Osteocyte (in vitro differentiated cells): ENCODE measurements around the gene OR2T11. TPM values are rescaled to one million over a fixed set of nuclear protein-coding genes. Genes with fewer than 3 reads are reported as not detected.
"Not testable (repeated sequence)": the region's sequence is repeated elsewhere in the genome, so short reads cannot be mapped to it uniquely, and the experiment has no call there.

ENCODE experiments used
- DNase-seq: peaks from one replicate; pipeline ENCODE4 v3.0.0; 2021; ENCODE audit warnings: mixed read lengths; ENCODE audit not compliant: unreplicated experiment; ENCODE audit errors: extremely low spot score
- H3K27ac Mint-ChIP-seq: one replicate; pipeline ENCODE4 v1.8.0; 2021; ENCODE audit warnings: mild to moderate bottlenecking, mixed read lengths; ENCODE audit not compliant: unreplicated experiment
- H3K27me3 Mint-ChIP-seq: one replicate; pipeline ENCODE4 v1.8.0; 2021; ENCODE audit warnings: mixed read lengths; ENCODE audit not compliant: unreplicated experiment
- H3K36me3 Mint-ChIP-seq: one replicate; pipeline ENCODE4 v1.8.0; 2021; ENCODE audit warnings: mixed read lengths; ENCODE audit not compliant: unreplicated experiment
- H3K4me1 Mint-ChIP-seq: one replicate; pipeline ENCODE4 v1.8.0; 2021; ENCODE audit warnings: mixed read lengths; ENCODE audit not compliant: unreplicated experiment
- H3K4me3 Mint-ChIP-seq: one replicate; pipeline ENCODE4 v1.8.0; 2021; ENCODE audit warnings: mild to moderate bottlenecking, moderate library complexity, mixed read lengths; ENCODE audit not compliant: unreplicated experiment
- H3K9me3 Mint-ChIP-seq: one replicate; pipeline ENCODE4 v1.8.0; 2021; ENCODE audit warnings: mixed read lengths; ENCODE audit not compliant: unreplicated experiment
- total RNA-seq: library from RNA; stranded (reverse); gene quantifications from 2 replicates; pipeline ENCODE4 v1.2.1, GENCODE V29; 2021
- TF ChIP-seq, protein P1 (sequence below): fragments of 200-600 bp; sonication (generic); IDR thresholded peaks from 2 replicates; pipeline ENCODE4 v1.5.0; 2021; ENCODE audit warnings: antibody characterized with exemption, mild to moderate bottlenecking, moderate library complexity

The OR2T11 gene
- total RNA-seq, 1 donor from 2014 or later: not detected

DNA sequence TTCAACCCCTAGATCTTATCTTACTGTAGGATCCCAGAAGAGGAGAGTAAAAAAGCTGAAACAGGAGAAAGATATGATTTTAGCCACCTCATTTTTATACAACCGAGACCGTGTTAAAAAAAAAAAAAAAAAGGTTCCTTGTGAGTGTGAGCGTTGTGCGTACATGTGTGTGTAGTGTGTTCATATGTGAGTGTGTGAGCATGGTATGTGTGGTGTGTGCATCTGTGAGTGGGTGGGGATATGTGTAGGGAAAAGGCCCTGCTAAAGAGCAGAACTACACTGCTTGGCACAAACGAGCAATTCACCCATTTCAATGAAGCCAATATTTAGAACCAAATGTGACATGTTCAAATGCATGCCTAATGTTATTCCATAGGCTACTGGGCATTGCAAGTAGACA, 6.7 kb upstream of the OR2T11 start:
- H3K9me3 Mint-ChIP-seq, DNase-seq, H3K4me1 Mint-ChIP-seq, H3K27ac Mint-ChIP-seq, H3K36me3 Mint-ChIP-seq, H3K4me3 Mint-ChIP-seq, H3K27me3 Mint-ChIP-seq: not testable (repeated sequence)

DNA sequence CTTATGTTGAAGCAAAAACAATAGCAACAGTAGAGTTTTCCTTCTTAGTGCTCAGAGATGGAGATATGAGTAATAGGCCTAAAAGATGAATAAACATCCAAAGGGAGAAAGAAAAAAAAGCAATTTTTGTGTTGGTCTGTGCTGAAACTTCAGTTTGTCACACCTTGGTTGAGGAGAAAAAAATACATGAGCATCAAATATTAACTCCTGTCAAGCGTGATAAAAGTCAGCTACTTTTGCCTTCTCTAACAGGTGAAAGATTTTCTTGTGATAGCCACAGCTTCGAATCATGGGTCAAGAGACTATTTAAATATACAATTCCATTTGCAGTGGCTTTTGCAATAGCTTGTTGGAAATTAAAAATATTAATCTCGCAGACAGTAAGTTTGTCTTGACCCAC, 6.0 kb upstream of the OR2T11 start:
- H3K36me3 Mint-ChIP-seq, H3K27ac Mint-ChIP-seq, DNase-seq, H3K9me3 Mint-ChIP-seq, H3K4me3 Mint-ChIP-seq, H3K4me1 Mint-ChIP-seq, H3K27me3 Mint-ChIP-seq: not testable (repeated sequence)

DNA sequence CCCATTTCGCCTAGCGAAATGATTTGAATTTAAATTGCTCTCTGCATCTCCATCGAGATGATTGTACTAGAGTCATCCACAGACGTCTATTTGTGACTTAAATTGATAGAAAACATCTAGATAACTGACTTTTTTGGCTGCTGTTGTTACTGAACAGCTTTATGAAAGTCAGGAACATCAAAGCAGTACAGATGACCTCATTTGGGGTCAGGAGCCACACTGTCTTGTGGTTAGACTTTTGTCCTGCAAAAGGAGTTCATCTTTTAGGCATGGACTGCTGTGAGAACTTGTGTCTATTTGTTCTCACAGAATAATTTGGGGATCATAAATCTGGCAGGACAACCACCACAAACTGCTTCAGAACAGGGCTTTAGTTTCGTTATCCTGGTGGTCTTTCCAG, 4.8 kb upstream of the OR2T11 start:
- H3K27me3 Mint-ChIP-seq, H3K9me3 Mint-ChIP-seq, H3K36me3 Mint-ChIP-seq, H3K4me3 Mint-ChIP-seq, H3K4me1 Mint-ChIP-seq, H3K27ac Mint-ChIP-seq, DNase-seq: not testable (repeated sequence)

DNA sequence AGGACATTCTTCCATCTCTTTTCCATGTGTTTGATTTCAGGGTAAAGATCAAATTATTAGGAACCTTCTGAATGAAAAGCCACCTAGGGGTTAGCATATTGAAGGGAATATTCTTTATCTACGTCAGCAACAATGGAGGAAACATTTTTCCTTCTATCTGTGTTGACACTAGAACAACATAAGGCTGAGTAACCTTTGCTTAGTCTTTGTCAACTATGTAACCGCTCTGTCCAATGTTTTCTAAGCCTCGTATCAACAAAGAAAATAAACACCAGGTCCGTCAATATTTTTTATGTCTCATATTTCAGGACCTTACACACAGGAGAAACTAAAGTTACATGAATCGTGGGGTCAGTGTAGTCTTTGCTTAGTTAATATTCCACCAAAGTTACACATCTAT, 1.7 kb upstream of the OR2T11 start:
- not testable (repeated sequence) for H3K27ac Mint-ChIP-seq, H3K4me3 Mint-ChIP-seq, H3K27me3 Mint-ChIP-seq, DNase-seq, H3K4me1 Mint-ChIP-seq, H3K9me3 Mint-ChIP-seq, H3K36me3 Mint-ChIP-seq

DNA sequence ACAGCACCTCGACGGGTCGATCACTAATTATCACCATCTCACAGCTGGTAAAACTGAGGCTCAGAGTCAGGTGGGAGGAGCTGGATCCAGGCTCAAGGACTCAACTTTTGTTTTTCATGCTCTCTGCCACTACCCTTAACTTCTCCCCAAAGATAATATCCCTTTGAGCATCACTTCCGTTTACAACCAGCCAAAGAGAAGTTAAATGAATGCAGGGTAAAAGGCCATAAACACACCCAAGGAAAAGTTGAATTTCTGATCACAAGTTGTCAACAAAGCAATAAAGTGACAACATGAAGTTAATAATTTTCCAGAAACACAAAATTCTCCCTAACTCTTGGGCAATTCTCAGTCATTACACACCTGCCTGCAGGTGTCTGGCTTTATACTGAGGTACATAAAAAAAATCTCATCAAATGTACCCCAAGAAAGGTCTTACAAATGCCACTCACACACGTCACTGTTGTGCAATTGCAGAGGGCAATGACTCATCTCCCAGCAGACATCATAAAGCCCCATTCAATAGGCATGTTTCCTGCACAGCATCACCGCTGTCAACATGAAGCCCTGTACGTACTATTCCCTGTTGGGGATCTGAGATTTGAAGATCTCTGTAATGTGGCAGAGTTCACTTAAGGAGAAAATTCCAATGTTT, 3.4 kb downstream of the OR2T11 start:
- TF ChIP-seq, protein P1, sequence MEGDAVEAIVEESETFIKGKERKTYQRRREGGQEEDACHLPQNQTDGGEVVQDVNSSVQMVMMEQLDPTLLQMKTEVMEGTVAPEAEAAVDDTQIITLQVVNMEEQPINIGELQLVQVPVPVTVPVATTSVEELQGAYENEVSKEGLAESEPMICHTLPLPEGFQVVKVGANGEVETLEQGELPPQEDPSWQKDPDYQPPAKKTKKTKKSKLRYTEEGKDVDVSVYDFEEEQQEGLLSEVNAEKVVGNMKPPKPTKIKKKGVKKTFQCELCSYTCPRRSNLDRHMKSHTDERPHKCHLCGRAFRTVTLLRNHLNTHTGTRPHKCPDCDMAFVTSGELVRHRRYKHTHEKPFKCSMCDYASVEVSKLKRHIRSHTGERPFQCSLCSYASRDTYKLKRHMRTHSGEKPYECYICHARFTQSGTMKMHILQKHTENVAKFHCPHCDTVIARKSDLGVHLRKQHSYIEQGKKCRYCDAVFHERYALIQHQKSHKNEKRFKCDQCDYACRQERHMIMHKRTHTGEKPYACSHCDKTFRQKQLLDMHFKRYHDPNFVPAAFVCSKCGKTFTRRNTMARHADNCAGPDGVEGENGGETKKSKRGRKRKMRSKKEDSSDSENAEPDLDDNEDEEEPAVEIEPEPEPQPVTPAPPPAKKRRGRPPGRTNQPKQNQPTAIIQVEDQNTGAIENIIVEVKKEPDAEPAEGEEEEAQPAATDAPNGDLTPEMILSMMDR: no peak
- no peaks in the 10 kb centered on the region for H3K36me3 Mint-ChIP-seq
- peaks cover 18% of the 10 kb centered on the region for H3K9me3 Mint-ChIP-seq
- H3K27ac Mint-ChIP-seq: no peak overlapping the region
- H3K4me3 Mint-ChIP-seq: no peak overlapping the region
- no peak for DNase-seq
- no peaks in the 10 kb centered on the region for H3K27me3 Mint-ChIP-seq
- no peaks in the 10 kb centered on the region for H3K4me1 Mint-ChIP-seq

DNA sequence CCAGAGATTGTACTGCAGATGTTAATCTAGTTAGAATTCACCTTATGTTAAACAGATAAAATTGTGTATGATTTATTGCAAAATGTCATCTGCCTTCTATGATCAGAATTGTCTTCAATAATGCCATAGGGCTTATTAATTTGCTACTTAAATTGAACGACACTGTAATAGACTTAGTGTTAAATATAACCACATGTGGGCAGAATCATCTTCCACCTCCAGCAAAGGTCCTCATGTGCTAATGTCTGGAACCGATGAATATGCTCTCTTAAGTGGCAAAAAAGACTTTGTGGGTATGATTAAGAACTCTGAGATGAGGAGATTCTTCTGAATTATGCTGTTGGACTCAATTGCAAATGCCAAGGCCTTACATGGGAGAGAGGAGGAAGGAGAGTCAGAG, 4.3 kb downstream of the OR2T11 start:
- peaks cover 18% of the 10 kb centered on the region for H3K9me3 Mint-ChIP-seq
- no peaks in the 10 kb centered on the region for H3K36me3 Mint-ChIP-seq
- H3K27ac Mint-ChIP-seq: no peak overlapping the region
- H3K4me3 Mint-ChIP-seq: no peak overlapping the region
- H3K27me3 Mint-ChIP-seq: no peaks in the 10 kb centered on the region
- DNase-seq: no peak
- TF ChIP-seq, protein P1: no peak
- no peaks in the 10 kb centered on the region for H3K4me1 Mint-ChIP-seq

DNA sequence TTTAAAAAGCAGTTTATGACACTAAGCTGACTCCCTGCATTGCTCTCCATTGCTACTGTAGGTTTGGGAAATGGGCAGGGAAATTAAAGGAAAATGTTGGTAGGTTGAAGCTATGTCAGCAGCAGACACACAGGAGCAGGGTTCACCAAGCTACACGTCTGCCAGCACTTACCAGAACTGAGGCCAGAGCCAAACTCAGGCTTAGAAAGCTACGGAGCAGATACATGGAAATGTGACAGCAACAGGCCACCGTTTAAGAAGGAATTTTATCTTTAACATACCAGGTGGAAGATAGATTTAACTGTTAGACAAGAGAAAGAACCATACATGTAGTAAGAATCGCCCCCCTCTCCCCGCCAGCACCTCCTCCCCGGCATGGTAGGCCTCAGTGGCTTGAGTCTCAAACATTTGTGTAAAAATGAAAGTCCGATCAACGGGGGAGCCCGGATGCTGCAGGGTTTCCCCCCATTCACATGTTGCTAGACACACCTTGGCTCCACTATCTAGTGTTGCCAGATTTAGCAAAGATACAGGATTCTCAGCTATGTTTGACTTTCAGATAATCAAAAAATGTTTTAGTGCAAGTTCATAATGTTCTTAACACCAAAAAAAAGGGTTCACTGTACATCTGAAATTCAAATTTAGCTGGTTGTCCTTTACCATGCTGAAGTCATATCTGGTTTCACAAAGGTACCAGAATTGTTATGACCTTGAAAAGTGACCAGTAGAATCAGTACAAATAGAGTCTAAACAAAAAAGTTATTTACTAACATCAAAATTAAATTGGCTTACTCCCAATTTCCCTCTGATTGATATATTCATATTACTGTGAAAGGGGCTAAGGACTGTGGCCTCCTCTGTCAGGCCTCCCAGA, 6.7 kb downstream of the OR2T11 start:
- no peak for DNase-seq
- TF ChIP-seq, protein P1: no peak
- no peaks in the 10 kb centered on the region for H3K36me3 Mint-ChIP-seq
- peaks cover 18% of the 10 kb centered on the region for H3K9me3 Mint-ChIP-seq
- no peaks in the 10 kb centered on the region for H3K27me3 Mint-ChIP-seq
- no peaks in the 10 kb centered on the region for H3K4me1 Mint-ChIP-seq
- no peak overlapping the region for H3K27ac Mint-ChIP-seq
- no peak overlapping the region for H3K4me3 Mint-ChIP-seq
